Activated CD8-positive, alpha-beta memory T cell treated with anti-CD3 and anti-CD28 coated beads, Interleukin-2, amount 50 U/mL, for 4 hours (primary cell): ENCODE results near the gene NEUROG1.

Experiments
- DNase-seq: peaks from one replicate; pipeline ENCODE4 v3.0.0-alpha.2; 2020

Gene NEUROG1

DNA sequence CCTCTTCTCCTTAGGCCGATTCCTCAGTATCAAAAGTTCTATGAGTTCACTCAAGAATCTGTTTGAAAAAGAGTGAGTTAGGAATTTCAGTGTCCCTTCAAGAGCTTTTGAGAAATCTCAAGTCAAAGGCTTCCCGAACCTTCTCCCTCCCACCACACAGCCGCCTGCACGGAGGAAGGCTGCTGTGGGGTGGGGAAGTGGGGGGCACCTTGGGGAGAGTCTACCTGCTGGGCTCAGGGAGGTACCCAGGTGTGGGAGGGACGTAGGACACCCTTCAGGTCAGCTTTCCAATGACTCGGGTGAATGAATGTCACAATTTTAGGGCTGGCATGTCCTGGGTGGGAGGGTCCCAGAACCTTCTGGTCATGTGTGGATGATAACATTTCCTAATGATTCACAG is 25.5 kb upstream of the NEUROG1 start:
- no peak for DNase-seq

DNA sequence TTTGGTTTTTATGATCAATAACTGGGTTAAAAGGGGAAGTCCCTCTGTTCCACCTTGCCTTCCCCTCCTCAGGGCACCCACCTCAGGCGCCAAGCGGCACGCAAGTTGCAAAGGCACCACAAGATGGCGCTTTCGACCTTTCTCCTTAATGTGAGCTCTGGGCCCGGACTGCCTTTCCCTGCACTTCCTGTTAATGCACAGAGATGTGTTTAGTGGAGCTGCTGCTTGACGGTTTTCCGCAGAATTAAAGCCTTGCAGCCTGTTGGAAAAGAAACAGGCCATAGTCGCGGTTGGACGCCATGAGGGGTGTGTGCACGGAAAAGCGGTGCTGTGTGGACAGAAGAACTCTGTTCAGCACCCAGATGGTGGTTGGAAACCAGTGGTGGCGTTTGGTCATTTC is 25.1 kb upstream of the NEUROG1 start:
- DNase-seq: peak; percentile 52

DNA sequence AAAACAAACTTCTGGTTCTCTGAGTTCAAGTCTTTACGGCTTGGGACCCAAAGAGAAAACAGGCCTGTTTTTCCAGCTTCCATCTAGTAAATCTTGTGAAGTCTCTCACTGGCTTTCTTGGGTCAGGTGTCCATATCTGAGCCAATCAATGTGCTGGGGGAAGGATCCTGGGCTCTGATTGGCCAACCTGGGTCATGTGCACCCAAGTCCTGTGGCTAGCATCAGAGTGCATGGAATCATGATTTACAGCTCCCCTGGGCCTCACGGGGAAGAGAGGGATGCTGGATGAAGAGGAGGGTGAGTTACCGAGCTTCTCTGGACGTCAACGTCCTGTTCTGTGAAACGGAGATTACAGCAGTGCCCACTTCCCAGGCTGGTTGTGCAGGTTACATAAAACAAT is 23.6 kb upstream of the NEUROG1 start:
- DNase-seq: no peak

DNA sequence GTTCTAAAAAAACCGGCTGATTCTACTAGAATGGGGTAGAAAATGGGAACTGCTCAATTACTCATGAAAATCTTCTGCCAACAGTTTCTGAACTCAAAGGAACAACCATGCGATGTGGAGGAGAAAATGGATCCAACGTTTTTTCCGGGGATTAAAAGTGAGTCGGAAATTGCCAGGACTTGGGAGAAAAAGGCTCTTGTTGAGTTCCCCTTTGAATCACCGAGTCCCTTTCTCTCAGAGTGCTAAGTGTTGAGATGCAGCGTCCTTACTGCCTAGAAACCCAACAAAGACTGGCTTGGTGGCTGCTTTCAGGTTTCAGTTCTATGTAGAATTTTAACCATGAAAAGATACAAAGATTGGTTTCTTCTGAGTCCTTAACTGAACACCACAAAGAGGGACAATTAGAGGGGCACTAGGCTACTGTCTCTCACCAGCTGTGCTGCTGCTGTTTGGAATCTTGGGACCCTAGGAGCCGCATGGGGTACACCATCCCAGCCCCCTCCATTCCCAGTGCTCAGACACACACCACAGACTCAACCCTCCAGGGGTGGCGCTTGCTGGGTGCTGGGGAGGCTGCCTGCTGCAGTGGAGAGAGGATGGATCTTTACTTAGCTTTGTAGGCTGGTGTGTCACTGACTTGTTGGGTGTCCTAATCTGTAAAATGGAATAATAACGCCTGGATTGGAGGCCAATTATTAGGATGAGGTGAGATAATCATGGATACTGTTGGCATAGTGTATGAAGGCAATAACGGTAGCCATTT is 21.5 kb upstream of the NEUROG1 start:
- no peak for DNase-seq

DNA sequence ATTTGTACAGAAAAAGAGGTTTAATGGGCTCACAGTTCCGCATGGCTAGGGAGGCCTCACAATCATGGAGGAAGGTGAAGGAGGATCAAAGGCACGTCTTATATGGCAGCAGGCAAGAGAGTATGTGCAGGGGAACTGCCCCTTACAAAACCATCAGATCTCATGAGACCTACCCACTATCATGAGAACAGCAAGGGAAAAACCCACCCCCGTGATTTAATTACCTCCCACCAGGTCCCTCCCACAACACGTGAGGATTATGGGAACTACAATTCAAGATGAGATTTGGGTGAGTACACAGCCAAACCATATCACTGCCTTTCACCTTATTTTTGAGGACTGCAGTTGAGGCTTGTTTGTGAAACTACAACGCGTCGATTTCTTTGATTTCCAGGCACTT is 20.9 kb upstream of the NEUROG1 start:
- no peak for DNase-seq

DNA sequence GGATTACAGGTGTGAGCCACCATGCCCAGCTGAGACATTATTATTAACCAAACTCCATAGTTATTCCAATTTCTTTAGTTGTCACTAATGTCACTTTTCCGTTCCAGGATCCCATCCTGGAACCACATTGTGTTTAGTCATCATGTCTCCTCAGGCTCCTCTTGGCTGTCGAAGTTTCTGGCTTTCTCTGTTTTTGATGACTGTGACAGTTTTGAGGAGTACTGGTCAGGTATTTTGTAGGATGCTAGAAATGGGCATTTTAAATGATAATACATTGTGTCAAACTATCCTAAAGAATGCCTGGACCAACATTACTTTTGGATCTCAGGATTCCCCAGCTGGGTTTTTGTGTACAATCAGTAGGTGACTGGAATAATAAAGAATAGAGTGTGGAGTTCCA is 19.8 kb upstream of the NEUROG1 start:
- DNase-seq: no peak

DNA sequence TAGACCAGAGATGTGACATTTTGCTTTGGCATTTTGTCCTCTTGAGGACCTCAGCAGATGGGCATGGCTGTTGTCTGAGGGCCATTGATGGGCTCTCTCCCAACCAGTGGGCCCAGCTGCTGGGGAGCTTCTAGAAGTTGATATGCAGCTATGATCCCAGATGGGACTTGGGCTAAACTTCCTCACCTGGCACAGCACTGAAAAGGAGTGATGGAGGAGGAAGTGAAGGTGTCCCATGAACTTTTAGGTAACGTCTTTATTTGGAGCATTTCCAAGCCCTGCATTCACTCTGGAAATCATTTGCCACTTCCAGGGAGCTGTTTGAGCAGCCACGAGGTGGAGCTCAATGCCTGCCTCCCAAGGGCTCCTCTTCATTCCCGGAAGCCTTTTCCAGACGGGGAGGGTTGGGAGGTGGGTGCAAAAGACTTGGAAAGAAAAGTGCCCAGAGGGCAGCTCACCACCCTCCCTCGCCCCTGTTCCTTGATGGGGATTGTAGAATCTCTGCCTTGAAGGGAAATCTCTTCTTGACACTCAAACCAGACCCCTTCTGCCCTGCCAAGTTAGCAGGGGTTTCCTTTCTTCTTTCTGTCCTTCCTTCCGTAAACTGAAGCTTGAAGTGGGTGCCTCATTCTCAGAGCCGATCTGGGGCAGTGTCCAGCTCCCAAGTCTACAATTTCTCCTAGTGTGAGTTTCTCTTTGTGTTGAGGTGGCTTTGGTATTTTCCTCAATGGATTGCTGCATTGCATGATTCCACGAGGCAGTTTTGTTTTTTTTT is 18.1 kb upstream of the NEUROG1 start:
- no peak for DNase-seq

DNA sequence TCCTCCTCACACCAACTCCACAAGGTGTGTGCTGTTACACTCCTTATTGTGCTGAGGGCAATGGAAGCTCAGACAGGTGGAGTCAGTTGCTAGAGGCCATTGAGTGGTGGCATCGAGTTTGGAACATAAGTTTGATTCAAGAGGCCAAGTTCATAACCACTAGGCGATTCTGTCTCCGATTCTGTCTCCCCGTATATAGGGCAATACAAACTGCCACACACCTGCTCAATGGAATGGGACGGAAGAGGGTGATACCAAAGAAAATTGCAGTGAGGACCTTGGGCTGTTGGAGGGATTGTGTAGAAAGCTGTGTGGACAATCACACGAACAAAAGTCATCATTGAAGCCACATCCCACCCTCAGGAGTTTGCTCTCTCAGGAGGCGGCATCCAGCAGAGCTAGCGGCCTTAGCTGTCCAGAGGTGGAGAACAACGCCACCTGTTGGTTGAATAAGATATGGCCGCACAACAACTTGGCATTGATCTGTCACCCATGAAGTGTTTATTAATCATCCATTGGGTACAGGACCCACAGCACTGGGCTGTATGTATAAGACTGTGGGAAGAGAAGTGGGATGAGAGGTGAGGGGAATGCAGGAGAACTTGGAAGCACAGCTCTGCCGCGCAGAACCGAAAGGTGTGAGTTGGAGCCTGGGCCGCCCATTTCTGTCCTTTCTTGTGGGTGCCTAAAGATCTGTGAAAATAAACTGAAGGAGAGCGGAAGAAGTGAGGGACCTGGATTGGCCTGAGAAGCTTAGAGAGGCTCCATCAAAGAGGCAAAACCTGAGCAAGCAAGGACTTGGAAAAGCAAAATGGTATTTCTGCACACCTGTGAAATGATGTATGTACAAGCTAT is 16.1 kb upstream of the NEUROG1 start:
- DNase-seq: peak; percentile 36

DNA sequence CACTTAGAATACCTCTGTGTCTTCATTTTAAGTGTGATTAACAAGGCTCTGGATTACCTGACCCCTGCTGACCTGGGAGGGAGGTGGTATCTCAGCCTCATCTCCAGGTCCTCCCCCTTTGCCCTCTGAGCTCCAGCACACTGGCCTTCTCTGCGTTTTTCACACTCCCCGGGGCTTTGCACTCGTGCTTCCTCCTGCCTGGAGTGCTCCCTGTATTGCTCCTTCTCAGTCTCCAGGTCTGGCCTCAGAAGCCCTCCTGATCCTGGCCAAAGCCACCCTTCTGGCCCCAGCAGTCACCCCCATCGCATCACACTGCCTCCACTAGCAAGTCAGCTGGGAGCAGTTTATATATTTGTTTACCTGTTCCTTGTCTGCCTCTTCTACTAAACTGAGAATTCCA is 13.6 kb upstream of the NEUROG1 start:
- DNase-seq: no peak

DNA sequence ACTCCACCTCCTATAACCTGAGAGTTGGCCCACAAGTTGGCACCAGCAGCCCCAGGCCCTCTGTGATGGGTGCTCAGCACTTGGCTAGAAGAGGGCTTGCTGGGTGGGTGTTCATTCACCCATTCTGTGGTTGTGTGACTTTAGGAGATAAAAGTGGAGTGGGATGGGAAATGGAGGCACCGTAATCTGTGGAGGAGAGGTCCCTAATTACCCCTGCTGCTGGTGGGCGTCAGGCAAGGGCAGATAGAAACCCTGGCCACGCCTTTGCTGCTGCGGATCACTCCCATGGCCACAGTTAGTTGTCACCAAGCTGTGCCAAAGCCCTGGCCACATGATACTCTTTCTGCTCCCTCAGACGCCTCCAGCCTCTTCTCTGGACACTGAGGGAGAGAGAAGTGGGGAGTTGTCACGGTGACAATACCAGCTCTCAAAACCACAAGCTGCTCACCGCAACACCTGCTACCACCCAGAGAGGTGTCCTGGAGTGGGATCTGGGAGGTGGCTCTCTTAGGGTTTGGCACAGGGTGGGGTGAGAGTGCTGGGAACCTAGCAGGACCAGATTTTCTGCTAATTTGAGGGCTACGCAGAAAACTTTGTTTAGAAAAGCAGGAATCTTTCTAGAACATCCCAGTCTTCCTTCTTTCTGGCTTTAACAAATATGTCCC is 12.0 kb upstream of the NEUROG1 start:
- DNase-seq: no peak

DNA sequence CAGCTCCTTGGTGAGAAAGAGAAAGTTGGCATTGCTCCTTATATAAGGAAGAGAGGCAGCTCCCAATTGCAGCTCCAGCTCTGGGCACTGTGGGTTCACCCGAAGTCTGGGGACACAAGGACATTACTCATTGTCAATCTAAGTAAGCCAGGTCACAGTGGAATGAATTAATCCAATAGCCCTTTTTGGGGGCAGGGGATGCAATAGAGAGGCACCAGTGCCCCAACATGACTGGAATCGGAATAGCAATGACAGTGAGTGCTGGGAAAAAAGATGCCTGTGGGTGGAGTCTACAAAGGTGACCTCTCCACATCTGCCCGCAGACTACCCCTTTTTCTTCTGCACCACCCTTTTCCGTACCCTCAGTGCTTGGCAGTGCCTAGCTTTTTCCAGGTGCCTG is 11.1 kb upstream of the NEUROG1 start:
- DNase-seq: no peak

DNA sequence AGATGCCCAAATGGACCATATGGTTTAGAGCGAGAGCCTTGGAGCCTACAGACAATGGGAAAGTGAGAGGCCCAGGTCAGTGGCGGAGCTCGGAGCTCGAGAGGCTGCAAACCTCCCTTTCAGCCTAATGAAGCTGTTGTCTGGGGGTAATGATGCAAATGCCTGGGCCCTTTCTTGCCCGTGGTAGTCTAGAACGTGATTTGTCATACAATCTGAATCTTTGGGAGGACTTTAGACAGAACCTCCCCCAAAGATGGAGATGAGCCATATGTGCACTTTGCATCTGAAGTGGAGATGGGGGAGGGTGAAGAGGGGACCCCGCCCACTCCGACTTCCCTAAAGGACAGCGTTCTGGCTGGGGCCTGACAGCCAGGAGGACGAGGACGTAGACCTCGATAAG is 10.3 kb upstream of the NEUROG1 start:
- DNase-seq: no peak

DNA sequence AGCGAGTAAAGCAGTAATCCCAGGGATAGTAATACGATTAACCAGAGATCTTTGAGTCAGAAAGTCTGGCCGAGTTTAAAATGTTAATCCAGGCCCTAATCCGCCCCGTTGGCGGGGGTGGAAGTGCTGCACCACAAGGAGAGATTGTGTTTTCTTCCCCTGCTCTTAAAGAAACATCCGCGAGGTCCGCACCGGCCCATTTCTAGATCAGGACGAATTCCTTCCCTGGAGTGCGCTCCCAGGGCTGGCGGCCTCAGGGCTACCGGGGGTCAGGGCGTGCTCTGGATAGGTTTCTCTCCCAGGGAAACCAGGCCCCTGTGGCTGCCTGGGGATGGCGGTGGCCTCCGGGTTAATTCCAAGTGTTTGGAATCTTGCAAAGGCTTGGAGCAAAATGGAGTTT is 9.3 kb upstream of the NEUROG1 start:
- no peak for DNase-seq

DNA sequence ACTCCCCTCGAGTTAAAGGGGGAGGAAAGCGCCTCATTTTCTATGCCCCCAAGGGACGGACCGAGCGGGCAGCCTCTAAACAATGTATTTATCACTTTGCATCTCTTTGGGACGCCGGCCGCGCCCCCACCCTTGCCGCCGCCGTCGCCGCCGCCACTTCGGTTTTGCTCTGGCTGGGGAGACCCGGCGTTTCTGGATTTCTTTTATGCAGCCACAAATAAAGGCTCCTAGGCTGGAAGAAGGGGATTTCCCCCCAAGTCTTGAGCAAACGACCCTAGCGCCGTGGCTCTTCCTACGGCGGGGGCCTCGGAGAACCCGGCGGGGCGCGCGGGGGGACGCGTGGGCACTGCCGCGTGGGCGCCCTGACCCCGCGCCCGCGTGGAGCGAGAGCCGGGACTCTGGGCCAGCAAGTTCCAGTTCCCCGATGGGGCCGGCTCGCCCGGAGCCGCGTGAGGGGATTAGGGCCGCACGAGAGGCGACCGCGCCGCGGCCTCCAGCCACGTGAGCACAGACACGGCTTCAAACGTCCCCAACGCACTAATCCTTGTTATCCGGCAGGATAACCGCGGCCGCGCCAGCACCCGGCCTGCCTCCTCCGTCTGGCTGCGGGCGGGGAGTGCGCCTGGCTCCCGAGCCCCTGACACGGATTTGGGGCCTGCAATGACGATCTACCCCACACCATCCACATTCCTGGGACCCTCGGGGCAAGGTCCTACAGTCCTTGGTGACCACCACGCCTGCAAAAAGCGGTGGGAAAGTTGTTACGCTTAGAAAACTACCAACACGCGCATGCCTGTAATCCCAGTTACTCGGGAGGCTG is 7.9 kb upstream of the NEUROG1 start:
- no peak for DNase-seq

DNA sequence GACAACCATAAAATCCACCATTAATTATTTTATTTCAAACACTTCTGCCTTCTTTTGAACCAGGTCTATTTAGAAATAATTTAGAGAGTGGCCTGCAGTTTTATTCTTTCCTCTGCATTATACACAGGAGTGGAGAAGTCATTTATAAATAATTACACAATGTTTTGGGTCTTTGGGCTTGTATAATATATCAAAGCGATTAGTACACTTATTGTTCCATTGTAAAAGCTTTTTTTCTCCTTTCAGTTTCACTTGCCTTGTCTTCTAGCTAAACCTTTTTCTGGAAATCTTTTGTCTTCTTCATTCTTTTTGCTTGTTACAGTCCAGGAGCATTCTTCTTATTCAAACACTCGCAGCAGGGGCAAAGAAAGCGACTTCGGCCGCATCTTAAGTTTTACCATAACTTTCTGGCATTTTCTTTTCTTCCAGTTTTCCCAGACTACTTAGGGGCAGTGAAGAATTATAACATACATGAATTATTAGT is 7.3 kb upstream of the NEUROG1 start:
- no peak for DNase-seq

DNA sequence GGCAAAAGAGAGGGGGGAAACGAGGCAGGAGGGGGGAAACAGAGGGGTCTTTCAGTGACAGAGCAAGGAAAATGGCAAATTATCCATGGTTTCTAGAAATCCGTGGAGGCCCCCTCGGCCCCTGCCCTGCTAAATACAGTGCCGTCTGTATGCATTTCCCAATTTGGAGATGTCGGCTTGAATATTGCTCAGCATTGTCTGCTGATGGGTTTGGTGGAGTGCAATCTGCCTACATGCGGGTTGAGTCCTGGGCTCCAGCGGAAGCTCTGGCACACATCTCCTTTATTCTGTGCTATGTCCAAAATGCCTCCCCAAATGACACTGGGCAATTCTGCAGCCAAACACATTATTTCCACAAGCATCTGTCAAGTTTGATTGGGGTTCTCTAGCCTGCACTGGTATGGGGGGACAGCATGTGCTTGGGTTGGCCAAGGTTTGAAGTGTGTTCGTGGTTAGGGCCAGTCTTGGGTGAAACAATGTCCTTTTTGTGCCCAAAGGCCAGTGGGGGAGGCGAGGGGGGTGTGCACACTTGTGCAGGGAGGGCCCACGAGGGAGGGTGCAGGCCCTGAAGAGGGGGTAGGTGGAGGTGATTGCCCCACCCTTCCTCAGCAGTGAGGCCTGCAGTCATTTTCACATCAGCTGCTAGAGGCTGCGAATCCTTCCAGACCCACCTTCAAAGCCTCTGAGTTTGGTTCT is 6.2 kb upstream of the NEUROG1 start:
- no peak for DNase-seq

DNA sequence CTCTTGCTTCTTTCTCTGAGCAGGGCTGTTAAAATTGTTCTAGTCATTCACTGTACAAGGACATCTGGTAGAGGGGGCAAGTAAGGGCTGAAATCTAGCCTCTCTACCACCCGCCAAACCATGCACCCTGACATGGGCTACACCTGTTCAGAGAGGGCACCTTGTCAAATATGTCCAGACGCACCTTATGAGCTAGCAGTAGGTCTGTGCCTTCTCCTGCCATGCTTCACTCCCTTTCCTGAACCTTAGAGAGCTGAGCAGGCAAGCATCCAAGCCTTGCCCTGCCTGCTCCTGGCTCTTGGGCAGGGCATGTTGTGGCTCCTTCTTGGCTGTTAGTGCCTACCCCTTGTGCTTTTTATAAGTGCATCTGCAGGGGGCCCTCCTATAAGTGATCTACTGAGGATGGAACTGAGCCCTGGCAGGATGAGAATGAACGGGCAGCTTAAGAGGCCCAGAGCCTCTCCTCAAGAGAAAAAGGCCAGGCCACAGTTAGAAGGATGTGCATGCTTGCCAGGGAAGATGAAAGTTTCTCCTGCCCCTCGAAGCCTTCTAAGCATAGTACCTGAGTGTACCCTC is 3.8 kb upstream of the NEUROG1 start:
- no peak for DNase-seq

DNA sequence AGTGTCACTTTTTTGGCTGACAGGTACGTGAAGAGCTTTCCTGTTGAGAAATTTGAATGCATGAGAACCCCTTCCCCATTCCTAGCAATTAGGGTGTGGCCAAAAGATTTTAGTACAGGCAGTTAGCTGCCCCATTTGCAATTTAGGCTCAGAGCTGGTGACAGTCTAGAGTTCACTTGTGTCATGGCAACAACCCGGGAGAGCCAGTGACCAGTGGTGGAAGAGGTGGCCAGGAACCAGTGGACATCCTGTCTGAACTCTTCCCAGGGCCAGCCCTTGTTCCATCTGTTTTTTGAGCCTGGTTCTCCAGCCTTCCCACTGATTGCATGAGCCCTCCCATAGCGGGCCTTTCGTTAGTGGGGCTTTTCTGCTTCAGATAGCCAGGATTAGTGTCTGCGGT is 2.5 kb upstream of the NEUROG1 start:
- no peak for DNase-seq

DNA sequence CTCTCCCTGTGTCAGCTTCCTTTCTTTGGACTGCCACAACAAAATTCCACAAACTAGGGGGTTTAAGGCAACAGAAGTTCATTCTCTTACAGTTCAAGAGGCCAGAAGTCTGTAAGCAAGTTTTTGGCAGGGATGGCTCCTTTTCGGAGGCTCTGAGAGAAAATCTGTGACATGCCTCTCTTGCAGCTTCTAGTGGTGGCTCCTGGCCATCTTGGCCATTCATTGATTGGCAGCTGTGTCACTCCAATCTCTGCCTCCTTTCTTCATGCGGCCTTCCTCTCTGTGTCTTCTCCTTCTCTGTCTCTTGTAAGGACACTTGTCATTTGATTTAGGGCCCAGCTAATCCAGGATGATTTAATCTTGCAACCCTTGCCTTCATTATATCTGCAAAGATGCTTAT is 2.0 kb upstream of the NEUROG1 start:
- DNase-seq: no peak

DNA sequence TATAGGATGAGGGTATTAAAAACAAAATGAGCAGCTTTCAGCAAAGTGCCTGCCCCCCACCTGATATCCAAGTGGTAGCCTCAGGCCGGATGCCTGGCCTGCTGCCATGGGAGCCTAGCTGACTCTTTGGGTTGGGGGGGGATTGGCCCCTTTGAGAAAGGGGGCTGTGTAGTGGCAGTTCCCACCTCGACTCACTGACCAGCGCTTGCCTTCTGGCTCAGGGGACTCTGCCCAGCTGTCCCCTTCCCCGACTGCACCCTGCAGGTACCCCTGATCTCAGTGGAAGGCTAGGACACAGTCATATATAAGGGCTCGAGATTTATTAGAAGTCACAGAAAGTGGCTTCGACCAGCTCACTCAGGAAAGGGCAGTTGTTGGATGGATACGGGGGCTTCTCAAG is 1.5 kb upstream of the NEUROG1 start:
- DNase-seq: no peak

DNA sequence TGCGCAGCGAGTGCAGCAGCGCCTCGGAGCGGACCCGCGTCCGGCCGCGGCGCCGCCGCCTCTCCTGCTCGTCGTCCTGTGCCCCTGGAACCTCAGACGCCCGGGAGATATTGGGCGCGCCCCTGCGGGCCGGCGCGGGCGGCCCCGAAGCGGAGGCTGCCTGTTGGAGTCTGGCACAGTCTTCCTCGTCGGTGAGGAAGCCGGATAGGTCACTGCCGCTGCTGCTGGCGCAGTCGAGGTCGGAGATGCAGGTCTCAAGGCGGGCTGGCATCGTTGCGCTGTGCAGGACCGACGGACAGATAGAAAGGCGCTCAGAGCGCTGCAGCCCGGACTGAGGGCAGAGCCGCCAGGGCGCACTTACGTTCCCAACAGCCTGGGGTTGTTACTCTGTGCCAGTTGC is 344 bp downstream of the NEUROG1 start:
- DNase-seq: no peak
